ENCODE measurements around the gene VDR.
A peak's percentile ranks its signal among the peaks of the same experiment; 100 is the strongest.
"Not testable (repeated sequence)": the region's sequence is repeated elsewhere in the genome, so short reads cannot be mapped to it uniquely, and the experiment has no call there.

Gene VDR

DNA sequence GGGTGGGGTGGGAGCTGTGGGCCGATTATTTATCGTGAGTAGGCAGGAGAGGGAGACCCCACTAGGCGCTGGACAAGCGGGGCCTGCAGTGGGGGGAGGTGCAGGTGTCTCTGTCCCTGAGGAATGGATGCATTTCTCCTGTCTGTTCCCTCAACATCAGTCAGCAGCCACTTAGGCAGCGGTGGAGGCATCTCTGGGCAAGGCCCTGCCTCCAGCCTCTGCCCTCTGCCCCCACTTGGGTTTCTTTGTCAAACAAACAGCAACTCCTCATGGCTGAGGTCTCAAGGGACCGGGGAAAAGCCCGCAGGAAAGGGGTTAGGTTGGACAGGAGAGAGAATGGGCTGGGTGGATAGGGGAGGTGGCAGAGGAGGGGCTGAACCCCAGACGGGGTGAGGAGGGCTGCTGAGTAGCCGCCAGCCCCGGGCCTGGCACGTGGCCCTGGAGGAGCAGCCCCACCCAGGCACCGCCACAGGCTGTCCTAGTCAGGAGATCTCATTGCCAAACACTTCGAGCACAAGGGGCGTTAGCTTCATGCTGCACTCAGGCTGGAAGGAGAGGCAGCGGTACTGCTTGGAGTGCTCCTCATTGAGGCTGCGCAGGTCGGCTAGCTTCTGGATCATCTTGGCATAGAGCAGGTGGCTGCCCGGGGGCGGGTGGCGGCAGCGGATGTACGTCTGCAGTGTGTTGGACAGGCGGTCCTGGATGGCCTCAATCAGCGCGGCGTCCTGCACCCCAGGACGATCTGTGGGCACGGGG is 60.4 kb downstream of the VDR start:
- DNase-seq: no peak

DNA sequence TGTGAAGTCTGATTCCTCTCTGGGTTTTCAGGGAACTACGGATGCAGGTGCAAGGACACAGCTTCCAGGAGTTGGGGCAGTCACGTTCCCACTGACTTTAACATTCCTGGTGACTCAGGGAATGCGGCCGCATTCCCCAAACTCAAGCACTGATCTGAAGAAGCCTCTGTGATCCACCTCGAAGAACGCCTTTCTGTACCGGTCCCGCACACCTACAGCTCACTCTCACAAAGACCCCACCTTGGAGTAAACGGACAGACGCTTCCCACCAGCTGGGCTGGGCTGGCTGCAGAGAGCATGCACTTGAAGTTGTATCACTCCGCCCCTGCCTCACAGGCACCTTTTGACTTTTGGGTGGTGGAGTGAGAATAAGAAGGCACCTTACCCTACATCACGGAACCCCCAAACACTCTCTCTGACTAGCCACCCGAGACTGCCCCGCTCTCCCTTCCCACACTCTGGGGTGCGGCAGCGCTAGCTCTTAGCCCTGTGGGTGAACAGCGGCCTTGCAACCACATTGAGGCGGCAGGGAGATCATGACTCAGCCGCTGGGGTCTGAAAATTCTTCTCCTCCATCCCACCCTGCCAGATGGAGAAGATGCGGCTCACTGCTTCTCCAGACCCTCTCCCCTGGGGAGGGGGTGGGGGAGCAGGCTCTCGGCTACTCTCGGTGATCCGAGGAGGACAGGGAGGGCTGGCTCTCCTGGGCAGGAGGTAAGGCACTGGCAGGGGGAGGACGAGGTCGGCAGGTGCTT is 61.4 kb downstream of the VDR start:
- no peak for DNase-seq

DNA sequence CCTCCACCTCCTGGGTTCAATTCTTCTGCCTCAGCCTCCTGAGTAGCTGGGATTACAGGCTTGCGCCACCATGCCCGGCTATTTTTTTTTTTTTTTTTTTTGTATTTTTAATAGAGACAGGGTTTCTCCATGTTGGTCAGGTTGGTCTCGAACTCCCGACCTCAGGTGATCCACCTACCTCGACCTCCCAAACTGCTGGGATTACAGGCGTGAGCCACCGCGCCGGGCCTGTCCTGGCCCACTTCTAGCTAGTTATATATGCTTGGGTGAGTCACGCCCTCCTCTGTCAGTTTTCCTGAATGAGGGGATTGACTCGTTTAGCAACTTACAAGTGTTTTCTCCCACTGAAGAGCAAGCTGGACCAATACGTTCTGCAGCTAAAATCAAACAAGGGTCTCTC is 62.3 kb downstream of the VDR start:
- not testable (repeated sequence) for DNase-seq

DNA sequence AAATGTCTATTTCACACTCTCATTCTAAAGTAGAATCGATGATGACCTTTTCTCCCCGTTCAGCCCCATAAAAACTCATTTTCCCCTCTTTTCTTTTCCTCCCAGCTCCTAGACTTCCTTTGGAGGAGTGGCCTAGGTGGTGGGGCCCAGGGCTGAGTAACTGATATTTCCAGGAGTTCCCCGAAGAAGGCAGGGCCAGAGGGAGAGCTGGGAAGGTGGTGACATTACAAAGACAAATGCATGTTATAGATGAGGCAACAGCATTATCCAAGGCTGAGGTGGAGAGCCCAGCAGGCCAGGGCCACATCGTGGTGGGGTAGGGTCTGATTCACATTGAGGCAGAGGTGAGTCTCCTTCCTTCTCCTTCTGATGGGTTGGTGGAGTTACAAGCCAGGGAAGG is 62.9 kb downstream of the VDR start:
- no peak for DNase-seq

DNA sequence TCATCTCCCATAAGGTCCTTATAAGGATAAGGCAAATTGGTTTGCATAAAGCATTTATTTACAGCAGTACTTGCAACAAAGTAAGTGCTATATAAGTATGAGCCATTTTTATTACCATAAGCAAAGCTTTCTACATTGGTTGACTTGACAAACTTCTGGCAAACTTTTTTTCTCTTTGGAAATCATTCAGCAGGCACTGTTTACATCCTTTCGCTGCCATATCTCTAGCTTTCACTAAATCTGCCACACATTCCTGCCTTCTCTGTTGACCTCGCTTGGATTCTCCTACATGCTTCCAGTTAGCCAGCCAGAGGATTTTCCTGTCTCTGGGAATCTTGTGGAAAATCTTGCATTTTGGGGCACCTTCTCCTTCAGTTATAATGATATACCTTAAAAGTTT is 63.3 kb downstream of the VDR start:
- no peak for DNase-seq

DNA sequence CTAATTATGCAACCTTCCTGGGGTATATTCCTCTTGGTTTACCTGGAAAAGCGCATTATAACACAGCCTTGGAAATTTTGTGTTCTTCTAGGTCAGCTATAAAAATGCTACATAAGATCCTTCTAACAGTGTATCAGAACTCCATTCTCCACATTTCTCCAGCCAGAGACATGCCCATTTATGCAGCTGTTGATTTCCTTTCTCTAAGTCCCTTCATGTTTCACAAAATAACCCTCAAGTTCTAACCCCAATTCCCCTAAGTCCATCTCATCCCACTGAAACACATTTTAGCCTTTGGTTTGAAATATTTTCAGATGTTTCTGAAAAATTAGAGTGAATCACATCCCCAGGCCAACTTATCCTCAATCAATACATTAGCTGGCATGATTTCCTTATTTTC is 64.2 kb downstream of the VDR start:
- DNase-seq: no peak

DNA sequence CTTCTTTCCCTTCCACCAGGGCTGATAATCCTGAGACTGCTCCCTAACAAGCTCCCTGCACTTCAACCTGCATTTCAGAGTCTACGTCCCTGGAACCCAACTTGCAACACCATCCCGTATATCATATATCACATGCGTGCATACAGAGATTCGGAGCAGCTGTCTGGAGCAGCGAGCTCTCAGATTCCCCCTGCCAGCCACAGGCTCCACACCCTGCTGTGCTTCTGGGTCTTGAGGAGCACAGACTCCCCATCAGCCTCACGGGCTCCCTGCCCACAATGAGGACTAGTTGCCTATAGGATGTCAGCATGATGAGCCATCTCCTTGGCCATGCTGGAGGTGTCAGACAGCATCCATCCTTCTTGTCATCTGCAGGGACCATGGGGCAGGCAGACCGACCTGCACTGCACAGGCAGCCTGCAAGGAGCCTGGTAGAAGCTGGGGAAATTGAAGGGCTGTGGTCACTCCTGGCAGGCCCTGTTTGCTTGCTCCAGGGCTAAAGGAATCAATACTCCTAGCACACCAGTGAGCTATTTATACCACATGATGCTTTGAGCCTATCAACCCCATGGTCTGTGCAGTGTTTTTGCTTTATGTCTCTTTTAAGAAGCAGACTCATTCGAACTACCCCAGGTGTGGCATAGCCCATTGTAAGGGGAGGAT is 65.4 kb downstream of the VDR start:
- no peak for DNase-seq

DNA sequence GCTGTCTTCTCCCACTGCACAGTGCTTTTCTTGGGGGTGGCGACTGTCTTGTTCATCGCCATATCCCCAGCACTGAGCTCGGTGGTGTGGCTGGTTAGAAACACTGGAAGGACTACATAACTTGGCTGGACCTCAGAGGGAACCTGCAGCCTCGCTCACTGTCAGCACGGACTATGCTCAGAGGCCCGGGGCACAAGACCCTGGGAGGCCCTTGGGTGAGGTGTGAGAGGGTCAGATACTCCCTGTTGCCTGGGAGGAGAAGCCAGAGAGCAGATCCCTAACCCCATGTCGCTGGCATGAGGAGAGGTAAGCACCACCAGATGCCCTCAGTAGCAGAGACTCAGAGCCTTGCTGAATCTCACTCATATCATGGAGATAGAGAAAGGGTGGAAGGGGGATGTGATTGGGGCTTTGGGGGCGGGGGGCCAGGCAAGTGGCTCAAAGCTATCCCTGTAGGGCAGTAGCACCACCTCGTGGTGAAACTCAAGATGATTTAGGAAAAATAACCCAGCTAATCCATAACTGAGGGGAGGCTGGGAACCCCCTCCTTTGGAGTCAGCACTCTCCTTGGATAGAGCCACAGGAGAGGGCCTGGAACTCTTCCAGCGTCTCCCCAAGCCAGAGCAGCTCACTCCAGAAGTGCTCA is 66.4 kb downstream of the VDR start:
- DNase-seq: no peak

DNA sequence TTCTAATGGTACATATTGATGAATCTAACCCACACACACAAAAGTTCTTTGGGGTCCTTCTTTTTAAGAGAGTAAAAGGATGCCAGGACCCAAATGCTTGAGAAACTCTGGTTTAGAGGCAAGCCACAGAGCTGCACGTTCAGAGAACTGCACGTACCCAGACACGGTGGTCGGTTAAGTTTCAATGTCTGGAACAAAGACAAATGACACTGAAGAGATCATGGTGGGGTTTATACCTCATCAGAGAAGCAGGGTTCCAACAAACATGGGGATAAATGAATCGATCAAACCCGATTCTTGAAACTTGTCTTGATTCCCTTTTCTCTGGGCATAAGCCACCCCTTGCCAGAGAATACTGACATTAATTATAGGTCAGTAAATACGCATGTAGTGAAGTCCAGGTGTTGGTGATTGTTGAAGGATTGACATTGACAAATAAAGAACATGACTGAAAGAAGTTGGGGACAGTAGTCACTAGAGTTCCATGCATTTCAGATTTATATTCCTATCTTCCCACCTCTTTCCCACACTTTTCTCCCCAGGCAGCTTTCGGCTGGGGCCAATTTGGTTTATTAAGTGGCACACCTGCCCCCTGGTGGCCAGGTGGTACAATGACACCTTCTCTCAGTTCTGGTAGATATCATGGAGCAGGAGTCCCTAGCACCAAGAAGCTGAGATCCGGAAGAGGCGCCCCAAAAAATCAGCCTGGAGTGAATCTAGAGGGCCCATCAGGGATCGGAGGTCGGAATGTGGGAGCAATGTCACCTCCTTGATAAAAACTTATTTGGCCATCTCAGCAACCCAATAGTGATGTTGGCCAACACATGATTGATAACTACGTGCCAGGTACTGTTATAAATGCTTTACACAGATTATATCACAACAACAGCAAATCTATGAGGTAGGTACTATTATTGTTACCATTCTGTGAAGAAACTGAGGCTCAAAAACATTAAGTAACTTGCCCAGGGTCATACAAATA is 67.3 kb downstream of the VDR start:
- DNase-seq: peak; percentile 56

DNA sequence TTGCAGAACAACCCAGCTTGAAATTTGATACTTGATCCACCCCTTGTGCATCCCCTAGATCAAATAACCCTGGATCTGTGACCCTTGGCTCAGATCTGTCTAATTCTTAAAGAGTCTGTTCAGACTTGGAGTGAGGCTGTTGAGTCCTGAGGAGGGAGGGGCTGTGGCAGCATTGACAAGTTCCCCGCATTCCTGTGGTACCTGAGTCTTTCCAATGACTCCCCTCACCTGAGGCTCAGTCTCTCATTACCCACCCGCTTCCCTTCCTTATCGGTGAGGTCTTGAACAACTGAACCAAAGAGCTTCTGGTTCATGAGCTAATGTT is 69.0 kb downstream of the VDR start:
- no peak for DNase-seq

DNA sequence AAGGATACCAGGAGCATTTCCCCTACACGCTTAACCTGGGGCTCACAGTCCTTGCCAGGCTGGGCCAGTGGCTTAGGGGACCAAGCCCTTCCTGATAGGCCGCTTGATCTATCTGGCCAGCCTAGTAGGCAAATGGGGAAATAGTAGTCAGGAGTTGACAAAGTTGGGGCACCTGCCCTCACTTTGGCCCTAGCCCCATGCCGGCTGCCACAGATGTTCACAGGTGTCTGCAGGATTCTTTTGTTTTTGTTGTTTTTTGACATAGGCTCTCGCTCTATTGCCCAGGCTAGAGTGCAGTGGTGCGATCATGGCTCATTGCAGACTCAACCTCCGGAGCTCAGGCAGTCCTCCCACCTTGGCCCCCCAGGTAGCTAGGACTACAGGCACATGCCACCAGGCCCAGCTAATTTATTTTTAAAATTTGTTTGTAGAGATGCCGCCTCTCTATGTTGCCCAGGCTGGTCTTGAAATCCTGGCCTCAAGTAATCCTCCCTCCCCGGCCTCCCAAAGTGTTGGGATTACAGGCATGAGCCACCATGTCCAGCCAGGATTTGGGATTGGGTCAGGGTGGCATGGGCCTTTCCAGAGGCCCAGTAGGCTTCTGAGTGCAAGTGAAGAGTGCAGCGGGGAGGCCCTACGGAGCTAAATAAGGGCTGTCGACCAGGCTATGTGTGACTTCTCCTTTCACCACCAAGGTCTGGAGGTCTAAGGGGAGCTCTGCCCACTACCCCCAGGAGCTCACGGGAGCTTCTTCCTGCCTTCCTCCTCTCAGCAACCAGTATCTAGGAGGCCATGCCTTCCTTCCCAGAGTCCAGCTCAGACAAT is 69.6 kb downstream of the VDR start:
- DNase-seq: no peak

DNA sequence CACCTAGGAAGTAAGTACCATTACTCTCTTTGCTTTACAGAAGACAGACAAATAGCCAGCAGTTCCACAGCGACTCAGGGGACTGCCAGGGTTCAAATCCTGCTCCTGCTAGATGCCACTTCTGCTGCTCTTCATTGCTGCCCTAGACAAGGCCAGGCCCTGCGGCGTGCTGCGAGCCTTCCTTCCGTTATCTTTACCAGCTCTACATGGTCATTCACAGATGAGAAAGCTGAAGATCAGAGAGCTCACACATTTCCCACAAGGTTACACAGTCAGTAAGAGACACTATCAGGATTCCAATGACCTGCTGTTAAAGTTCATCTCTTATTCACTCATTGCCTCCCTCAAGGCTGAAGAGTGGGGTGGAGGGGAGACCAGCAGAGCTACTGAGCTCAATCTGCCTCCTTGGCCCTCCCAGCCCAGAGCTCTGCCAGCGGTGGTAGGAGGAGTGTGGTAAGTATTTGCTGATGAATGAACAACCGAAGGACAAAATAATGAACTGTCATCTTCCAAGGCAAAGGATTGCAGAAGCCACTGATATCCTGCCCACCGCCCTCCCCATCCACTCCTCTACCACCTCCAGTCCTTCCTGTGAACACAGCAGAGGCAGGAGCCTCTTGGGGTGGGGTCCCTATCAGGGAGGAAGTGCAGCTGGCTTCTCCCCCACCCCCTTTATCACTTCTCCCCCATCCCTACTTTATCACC is 70.4 kb downstream of the VDR start:
- no peak for DNase-seq

DNA sequence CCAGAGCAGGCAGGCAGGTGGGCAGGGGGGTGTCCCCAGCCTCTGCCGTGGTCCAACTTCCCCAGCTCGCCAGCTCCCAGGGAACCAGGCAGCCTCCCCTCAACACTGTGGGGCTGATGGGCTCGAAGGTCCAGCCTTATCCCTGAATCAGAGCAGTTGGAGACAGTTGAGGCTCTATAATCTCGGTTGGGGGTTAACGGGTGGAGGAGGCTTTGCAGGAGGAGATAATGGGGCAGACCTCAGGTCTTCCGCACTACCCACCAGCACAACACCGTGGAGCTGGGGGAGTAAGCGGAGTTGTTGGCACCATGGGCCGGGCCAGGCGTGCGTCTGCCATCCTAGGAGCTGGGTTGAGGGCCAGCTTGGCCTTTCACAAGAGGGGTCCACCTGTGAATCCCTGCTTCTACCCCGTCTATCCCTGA is 71.2 kb downstream of the VDR start:
- DNase-seq: no peak

DNA sequence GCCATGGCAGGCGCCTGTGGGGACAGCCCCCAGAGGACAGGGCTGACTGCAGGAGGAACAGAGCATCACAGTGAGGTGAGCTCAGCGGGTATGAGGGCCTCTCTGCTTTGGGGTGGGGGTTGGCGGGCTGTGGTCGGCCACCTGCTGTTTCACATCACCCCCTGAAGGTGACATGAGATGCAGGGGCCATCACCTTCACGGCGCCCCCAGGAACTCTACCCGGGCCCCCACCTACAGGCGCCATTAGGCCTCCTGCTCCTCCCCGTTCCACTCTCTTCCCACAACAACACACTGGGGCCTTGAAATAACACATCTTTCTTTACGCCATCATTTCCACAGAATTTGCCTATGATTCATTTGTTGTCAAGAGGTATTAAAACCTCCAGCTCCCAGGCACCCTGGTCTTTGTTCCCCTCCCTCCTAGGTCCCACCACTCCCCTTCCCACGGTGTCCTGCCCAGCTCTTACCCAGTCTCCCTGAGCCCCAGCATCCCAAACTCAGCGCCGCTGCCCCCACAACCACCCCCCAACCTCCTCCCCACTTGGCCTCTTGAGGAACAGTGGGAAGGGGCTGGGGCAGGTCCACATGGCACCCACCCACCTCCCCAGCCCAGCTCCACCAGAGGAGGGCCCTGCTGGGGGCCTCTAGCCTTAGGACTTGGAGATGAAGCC is 72.4 kb downstream of the VDR start:
- peak; percentile 90 for DNase-seq

DNA sequence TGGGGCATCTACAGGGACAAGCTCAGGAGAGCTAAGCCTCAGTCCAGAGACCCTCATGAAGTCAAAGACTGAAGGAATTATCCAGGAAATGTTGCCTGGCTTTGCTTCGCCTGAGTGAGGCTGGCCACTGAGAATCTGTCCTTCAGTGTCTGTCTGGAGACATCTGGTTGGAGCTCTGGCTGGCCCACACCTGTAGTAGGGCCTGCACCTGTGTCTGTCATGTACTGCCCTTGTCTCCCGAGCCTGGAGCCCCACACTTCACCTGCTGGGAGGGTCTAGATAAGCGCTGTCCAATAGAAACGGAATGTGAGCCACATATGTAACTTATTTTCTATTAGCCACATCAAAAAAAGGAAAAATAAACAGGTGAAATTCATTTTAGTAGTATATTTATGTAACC is 75.2 kb downstream of the VDR start:
- DNase-seq: no peak

DNA sequence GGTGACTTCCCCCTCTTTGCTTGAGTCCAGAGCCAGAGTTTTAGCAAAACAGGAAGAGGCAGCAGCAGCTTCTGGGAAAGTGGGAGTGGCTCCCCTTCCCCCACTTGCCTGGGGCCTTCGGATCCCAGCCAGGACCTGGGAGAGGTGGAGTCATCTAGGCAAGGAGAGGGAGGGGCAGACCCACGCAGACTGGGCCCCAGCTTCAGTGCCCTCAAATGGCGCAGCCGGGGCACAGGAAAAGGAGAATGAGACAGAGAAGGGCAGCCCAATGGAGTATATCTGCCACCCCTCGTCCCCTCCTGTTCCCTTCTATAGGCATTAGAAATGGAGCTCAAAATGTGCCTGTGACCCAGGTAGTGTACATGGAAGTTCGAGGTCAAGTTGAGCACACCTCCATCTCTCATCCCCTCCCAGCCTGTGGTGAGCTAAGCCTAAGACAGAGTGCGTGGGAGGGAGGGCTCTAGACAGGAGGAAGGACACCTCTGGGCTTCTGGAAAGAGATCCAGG is 75.8 kb downstream of the VDR start:
- no peak for DNase-seq

DNA sequence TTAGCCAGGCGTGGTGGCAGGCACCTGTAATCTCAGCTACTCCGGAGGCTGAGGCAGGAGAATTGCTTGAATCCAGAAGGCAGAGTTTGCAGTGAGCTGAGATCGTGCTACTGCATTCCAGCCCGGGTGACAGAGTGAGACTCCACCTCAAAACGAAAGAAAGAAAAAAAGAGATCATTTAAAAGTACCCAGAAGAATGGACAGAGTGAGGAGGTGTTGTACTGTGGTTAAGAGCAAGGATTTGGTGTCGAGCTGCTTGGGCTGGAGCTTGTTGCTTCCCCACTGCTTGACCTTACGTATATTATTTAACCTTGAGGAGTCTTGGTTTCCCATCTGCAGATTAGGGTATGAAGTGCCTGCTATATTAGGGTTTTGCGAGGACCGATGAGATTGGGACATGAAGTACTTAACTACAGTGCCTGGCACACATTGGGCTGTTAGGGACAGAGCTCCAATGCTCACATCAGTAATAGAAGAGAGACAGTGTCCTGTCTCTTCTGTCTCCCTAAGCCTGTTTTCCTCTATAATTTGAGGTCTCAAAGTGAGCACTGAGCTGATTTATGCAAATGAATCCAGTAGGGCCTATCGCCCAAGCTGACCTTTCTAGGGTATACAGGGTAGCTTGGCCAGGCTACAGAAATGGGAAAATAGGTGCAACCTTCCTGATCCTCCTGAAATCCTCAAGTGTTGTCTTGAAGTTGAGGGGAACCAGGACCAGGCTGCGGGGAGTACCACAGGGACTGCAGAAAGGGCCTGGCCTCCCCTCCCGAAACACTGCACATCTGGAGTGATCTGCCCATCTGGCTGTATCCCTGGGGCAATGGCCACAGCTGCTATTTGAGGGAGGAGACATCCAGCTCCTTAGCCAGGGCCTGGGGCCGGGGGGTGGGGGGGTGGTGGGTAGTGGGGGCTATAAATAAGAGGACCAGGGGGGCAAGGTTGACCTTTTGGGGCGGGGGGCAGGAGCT is 76.5 kb downstream of the VDR start:
- no peak for DNase-seq

DNA sequence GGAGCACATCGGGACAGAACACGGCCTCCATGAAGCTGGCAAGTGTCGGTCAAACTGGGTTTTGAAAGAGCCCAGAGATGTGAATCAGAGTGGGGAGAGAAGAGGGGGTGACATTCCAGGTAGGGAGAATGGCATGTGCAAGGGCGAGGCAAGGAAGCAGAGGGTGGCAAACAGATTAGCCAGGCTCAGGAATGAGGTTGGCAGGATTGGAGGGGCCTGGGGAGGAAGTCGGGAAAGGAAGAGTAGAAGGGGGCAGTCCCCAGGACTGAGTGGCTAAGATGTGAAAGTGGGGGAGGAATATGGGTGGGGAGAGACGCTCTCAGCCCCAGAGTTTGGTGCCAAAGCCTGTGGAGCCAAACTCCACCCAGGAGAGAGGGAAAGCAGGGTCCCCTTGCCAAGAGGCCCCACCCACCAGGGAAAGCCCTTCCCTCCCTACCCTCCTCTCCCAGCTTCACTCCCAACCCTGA is 79.6 kb downstream of the VDR start:
- DNase-seq: no peak

DNA sequence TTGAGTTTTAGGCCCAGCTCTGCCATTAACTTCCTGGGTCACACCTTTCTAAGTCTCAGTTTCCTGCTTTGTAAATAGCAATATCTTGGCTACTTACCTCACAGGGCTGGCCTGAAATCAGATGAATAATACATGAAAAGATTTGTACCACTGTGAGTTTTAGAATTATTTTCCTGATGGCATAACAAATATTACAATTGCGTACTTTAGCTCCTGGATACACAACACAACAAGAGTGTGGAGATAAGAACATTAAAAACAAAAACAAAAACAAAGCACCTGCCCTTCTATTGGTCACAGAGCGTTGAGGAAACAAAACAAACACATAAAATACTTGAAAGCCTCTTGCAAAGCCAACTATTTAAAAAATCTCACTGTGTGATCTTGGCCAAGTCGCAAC is 80.2 kb downstream of the VDR start:
- no peak for DNase-seq
